ENCODE results near the gene FAM20B.

FAM20B gene

DNA sequence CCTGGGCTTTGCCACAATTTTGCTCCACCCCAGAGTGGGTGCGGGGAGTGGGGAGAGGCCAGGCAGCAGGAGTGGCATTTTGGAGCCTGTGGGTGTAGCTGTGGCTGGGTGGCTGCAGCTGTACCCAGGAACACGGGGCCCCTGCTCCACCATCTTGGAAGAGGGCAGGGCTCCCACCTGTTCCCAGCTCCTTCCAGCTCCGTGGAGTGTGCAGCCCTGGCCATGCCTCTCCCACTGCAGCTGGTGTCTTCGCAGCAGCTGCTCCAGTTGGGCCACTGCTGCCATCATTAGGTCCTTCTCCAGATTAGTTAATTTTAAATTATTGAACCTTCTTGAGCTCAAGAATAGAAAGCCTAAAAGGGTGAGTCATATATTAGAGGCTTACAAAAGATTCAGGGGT lies 17.6 kb downstream of the FAM20B start:
- FAIRE-seq (no peak), DNase-seq (ENCODE audit: extremely low spot score, insufficient read length, low read depth) (no peak)

DNA sequence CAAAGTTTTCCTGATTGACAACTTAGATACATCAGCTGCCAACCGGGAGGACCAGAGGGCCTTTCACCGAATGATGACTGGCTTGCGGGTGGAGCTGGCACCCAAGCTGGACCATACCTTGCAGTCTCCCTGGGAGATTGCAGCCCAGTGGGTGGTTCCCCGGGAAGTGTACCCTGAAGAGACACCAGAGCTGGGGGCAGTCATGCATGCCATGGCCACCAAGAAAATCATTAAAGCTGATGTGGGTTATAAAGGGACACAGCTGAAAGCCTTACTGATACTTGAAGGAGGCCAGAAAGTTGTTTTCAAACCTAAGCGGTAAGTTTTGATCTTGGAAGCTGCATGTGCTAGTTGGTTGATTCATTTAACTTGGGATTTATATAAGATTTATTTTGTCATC lies 18.2 kb downstream of the FAM20B start:
- FAIRE-seq (no peak), DNase-seq (ENCODE audit: extremely low spot score, insufficient read length, low read depth) (no peak)

DNA sequence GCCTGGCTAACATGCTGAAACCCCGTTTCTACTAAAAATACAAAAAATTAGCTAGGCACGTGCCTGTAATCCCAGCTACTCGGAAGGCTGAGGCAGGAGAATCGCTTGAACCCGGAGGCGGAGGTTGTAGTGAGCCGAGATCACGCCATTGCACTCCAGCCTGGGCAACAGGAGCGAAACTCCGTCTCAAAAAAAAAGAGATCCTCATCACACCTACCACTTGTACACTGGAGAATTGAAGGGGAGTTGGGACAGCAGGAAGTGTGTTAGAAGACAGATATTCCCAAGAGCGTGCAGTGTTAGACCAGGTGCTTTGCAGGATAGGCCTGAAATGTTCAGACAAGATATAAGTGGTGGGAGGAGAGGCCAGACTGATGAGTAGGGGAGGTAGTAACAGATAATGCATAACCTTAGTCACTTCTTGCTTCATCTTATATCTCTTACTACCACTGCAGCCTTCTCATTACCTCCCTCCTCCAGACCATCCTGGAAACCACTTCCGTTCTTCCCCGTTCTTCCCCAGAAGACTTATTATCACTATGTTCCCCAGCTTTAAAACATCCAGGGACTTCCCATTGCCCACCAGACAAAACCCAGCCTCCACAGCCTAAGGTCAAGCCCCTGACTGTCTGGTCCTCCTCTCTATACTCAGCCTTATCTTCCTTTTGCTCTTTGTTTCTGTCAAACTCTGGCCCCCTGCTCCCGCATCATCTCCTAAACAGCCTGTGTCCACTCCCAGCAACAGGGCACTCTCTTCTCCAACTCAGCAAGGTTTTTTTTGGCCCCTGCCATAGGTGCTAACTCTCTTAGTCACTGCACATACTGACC lies 21.3 kb downstream of the FAM20B start:
- FAIRE-seq: no peak
- DNase-seq (ENCODE audit: extremely low spot score, insufficient read length, low read depth): no peak

DNA sequence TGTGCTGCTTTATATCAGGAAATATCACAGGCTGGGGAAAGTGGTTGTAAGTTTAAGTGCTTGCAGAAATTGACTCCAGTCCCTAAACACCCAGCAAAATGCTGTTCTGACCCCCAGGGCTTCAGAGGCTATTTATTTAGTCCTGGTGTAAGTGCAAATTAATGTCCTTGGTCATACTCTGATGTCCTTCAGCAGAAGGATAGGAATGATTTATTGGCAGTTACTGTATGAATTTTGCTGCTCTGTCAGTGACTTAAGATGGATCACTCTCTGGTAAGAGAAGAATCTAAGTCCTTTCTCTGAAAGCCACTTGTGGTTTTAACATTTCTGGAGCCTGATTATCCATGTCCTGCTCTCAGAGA lies 21.9 kb downstream of the FAM20B start:
- FAIRE-seq (no peak), DNase-seq (ENCODE audit: extremely low spot score, insufficient read length, low read depth) (no peak)

DNA sequence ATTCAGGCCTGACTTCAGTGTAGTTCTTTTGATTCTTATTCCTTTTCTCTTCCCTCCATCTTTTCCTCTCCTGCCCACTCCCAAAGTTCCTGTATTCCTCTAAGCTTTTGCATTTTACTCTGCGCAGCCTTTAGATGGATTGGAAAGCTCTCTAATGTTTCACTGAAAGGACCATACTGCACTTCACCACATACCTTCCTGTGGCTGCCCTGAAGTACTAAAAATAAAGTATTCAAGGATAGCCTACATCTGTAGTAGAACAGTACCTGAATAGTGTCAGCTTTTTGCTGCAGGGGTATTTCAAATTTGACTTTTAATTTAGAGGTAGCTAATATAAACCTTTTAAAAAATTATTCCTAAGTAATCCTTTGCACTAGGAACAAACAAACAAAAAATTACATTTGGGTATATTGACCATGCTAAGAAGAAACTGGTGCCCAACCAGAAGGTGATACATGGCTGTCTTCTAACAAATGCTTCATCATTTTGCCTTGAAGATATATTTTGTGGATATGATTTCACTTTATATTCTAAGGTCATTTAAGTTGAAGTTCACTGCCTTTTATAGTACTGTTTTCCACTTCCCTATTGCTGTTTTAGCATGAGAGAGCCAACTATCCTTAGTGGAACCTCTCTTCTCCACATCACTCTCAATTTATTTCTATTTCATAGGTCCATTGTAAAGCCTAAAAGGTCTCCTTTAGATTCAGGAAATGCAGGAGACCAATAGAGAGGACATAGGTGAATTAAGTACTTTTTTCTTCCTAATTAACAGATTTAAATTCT lies 22.8 kb downstream of the FAM20B start:
- FAIRE-seq (no peak), DNase-seq (ENCODE audit: extremely low spot score, insufficient read length, low read depth) (no peak)

DNA sequence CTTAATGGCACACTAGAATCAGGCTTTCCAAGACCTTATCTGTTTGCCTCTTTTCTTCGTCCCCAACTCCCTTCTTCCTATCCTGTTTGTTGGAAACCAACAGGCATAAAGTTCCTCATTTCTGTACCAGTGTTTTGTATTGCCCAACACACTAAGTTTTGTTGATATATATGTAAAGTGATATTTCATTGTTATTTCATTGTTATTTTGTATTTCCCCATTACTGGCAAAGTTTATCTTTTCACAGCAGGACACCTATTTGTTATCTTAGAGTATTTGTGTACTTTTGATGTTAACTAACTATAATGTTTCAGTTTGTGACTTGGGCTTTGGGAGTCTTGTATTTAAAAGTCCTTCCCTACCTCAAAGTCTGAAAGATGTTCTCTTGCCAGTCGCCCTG lies 27.1 kb downstream of the FAM20B start:
- FAIRE-seq (no peak), DNase-seq (ENCODE audit: extremely low spot score, insufficient read length, low read depth) (no peak)

DNA sequence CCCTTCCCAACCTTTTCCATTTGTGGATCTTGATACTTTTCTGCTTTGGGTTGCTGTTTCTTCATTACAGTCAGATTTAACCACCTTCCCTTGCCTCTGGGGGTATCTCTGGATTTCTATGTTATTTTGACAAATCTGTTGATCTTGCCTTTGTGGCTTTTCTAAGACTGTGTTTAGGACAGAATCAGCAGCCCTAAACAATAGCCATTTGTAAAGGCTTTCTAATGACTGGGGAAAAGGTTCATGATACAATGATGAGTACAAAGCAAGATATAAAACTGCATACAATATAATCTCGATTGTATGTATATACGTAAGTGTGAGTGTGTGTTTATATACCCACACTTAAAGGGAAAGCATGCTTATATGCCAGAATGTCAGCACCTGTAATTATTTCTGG lies 27.8 kb downstream of the FAM20B start:
- FAIRE-seq: no peak
- no peak for DNase-seq (ENCODE audit: extremely low spot score, insufficient read length, low read depth)

DNA sequence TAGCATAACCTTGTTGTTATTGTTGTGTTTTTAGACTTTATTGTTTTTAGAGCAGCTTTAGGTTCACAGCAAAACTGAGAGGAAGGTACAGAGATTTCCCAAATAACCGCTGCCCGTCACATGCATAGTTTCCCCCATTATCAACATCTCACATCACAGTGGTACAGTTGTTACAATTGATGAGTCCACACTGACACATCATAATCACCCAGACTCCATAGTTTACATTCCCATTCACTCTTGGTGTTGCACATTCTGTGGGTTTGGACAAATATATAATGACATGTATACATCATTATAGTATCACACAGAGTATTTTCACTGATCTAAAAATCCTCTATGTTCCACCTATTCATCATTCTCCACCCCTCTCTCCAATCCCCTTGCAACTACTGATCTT lies 30.2 kb downstream of the FAM20B start:
- FAIRE-seq (no peak), DNase-seq (ENCODE audit: extremely low spot score, insufficient read length, low read depth) (no peak)

DNA sequence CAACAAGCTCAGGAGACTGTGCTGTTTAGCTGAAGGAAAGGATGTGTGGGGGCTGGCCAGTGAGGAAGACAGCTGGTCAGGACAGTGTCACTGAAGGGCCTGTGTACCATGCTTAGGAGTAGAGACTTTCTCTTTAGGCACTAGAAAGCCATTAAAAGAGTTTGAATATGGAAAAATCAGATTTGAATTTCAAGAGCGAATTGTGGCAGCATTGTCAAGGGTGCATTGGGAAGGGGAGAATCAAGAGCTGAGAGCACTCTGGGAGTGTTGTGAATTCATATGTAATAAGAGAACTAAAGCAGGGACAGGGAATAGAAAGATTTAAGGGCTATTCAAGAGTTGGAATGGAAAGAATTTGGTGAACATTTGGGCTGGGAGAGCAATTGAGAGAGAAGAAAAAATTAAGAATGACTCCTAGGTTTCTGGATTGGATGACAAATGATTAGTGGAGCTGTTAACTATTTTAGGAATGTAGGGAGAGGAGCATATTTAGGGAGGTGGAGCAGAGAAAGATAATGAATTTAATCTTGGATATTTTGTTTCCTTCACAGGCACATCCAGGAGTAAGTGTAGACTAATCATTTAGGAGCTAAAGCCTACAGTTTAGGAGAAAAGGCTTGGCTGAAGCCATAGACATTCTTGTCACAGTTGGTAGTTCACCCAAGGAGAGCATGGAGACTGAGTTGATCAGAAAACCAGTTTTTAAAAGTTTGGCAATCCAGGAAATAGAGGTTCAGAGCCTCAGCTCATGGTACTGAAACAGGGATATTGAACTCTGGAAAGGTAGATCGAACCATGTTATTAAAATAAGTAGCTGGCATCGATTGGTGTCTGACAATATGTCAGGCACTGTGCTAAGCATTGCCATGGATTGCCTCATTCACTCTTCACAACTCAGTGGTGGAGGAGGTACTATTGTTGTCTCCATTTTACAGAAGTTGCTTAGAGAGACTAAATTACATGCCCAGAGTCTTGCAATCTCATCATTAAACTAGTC lies 33.1 kb downstream of the FAM20B start:
- FAIRE-seq (no peak), DNase-seq (ENCODE audit: extremely low spot score, insufficient read length, low read depth) (no peak)

DNA sequence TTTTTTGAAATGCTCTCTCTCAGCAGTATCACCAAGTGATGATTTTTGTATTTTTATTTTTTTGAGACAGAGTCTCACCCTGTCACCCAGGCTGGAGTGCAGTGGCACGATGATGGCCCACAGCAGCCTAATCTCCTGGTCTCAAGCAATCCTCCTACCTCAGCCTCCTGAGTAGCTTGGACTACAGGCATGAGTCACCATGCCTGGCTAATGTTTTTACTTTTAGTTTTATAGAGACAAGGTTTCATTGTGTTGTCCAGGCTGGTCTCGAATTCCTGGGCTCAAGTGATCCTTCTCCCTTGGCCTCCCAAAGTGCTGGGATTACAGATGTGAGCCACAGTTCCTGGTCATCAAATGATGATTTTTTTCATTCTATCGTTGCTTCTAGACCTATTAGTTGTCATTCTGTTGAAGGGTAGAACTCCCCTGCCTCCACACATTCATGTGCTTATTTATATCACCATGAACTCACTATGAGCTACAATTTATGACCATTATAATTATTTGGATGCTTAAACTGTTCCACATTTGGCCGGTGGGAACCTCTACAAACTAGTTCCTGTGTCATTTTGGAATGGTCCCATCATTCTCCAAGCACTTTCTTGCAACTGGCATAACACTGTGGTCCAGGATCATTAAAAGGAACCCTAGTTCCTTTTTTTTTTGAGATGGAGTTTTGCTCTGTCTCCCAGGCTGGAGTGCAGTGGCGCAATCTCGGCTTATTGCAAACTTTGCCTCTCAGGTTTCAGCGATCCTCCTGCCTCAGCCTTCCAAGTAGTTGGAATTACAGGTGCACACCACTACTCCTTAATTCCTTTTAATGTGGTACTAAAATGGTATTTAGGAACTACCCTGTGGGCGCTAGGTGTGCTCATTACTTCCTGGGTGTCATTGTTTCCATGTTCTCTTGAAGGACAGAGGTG lies 35.9 kb downstream of the FAM20B start:
- no peak for DNase-seq (ENCODE audit: extremely low spot score, insufficient read length, low read depth)
- no peak for FAIRE-seq

DNA sequence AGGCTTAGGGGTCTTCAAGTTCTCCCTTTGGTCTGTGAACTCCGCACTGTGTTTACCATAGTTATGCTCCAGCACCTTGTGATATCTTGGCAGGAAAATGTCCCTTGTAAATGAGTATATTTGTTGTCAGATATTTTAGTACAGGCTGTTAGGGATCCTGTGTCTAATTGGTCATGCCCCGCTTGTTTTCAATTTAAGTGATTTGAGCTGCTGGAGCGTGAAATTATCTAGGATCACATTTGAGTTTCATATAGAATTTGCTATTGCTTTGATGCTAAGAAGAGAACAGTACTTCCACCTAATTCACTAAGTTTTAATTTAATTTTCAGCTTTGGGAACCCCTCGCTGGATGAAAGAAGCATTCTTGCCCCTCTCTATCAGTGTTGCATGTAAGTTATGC lies 40.8 kb downstream of the FAM20B start:
- FAIRE-seq: no peak
- no peak for DNase-seq (ENCODE audit: extremely low spot score, insufficient read length, low read depth)

DNA sequence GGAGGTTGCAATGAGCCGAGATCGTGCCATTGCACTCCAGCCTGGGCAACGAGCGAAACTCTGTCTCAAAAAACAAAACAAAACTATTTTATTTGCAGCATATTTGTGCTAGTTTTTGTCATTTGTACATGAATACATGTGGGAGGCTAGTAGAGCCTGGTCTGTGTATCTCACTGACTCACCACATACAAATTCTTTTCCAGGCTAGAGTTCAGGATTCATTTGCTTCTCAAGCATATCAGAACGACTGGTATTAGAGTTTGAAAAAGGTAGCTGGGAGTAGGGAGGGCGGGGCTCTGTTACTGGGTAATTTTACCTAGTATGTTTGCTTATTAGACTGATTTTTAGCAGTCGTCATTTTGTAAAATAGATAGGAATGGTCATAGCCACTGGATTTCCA lies 51.7 kb downstream of the FAM20B start:
- no peak for DNase-seq (ENCODE audit: extremely low spot score, insufficient read length, low read depth)
- FAIRE-seq: no peak

DNA sequence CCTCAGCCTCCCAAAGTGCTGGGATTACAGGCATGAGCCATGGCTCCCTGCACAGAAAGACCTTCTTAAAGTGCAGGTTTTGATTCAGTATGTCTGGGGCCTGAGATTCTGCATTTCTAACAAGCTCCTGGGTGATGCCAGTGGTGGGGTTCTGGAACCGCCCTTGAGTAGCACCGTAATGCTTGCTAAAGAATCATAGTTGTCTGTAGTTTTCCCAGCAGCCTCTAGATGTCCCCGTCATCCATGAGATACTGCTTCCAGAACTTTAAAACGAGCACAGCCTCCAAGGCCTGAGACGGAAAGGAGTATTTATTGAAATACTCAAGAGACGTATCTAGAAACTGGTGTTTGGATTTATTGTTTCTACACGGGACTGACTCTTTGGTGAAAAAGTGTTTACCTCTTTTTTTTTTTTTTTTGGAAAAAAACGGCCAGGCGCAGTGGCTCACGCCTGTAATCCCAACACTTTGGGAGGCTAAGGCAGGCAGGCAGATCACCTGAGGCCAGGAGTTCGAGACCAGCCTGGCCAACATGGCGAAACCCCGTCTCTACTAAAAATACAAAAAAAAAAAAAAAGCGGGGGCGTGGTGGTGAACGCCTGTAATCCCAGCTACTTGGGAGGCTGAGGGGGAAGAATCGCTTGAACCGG lies 53.5 kb downstream of the FAM20B start:
- FAIRE-seq (peak; percentile 73), DNase-seq (ENCODE audit: extremely low spot score, insufficient read length, low read depth) (no peak)

DNA sequence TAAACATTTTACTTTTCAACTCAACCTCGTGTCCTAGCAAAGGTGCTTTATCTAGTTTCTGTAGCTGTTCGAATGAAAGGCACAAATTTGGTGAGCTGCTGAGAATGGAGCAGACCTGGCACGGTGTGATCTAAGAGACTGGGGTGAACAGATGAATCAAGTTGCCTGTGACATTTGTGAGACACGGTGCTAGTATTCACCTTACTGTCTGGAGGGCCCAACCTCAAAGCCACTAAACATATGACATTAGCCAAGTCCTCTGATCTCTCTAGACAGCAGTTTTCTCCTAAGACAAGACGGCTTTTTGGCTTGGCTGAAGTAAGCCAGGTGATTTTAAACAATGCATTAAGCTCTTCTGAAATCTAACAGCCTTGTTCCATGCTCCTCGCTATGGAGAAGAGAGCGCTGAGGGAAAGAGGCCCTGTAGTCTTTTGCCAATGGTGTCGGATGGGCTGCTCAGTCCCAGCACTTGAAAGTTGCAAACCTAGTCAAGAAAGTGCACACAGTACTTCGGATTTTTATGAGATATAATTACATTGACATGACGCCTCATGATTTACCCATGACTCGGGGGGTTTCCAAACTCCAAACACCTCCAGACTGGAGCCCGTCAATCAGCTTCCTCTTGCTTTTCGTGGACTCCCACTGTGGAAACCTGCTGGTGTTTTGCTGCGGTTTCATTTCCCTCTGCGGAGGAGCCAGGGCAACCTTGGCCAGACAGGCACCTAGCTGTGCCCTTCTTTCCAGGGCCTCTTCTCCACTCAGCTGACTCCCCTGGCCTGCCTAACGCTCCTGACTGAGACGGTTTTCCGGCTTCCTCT lies 55.4 kb downstream of the FAM20B start:
- FAIRE-seq: no peak
- no peak for DNase-seq (ENCODE audit: extremely low spot score, insufficient read length, low read depth)

DNA sequence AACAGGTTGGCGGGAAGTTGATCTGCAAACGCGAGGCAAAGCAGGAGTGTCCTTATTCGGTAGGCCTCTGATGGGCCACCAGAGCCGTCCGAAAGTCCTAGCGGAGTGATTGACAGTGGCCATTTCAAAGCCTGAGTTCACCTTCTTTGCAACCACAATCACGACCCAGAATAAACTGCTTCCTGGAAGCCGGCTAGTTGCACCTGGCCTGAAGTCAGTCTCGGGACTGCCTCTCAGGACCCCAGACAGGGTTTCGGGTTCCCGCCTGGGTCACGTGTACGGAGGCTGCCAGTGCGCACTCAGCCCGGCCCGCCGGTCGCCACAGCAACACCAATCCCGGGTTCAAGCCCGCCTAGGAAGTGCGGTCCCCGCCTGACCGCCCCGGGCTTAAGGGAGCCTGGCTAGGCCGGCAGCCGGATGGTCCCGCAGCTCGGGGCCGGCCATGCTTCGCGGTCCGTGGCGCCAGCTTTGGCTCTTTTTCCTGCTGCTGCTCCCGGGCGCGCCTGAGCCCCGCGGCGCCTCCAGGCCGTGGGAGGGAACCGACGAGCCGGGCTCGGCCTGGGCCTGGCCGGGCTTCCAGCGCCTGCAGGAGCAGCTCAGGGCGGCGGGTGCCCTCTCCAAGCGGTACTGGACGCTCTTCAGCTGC lies 56.1 kb downstream of the FAM20B start, which contains the start of gene TOR3A:
Gene TOR3A (plus strand): TSS at position 384 of the 646 bp plus-strand sequence. CDS start 59 bp downstream, at position 443.
- DNase-seq (ENCODE audit: extremely low spot score, insufficient read length, low read depth): peak; percentile 89
- FAIRE-seq: peak; percentile 96

DNA sequence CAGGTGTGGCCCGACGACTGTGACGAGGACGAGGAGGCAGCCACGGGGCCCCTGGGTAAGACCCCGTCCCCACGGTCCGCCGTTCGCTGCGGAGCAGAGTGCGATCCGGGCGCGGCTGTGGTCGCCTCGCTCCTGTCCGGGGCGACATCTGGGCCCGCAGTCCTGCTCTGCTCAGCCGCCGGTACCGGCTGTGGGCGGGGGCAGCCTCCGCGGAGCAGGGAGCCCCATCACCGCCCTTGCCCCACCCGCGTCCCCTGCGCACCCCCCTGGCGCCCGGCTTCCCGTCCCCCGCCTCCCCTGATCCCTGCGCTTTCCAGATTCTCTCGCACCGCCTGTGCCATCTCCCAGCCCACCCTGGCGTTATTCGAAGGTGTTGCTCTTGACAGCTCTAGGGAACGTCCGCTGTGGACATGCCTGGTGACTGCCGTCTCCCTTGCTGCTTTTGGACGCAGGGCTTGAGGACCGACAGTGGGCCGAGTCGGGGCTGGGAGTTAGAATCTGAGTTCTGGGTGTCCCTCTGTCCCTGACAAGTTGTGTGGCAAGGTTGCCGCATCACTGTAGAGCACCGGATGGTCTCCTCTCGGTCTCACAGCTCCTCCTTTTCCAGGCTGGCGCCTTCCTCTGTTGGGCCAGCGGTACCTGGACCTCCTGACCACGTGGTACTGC lies 56.8 kb downstream of the FAM20B start:
- FAIRE-seq (peak; percentile 38), DNase-seq (ENCODE audit: extremely low spot score, insufficient read length, low read depth) (no peak)

DNA sequence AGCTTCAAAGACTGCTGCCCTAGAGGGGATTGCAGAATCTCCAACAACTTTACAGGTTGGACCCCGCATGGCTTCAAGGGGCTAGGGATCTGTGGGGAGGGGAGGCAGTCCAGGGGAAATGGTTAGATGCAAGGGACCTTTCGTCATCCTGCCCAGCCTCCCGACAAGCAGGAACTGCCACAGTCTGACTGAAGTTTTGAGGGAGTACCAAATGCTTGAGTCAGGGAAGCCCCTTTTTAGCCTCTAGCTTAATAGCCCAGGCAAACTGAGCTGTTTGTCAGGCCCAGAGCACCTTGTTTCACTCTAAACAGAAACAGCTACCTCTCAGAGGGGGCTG lies 57.3 kb downstream of the FAM20B start:
- DNase-seq (ENCODE audit: extremely low spot score, insufficient read length, low read depth): no peak
- peak; percentile 67 for FAIRE-seq
